DND-41 (cell line): Measurements from ENCODE around the gene POU3F2.

Experiments
- CTCF ChIP-seq: IDR thresholded peaks from 2 replicates; pipeline ENCODE4 v1.5.1; 2012; ENCODE audit warnings: borderline replicate concordance, low read length, moderate library complexity, mild to moderate bottlenecking; ENCODE audit not compliant: poor library complexity, severe bottlenecking; ENCODE audit errors: extremely low read depth
- EZH2 ChIP-seq: IDR thresholded peaks from 3 replicates; pipeline ENCODE4 v1.6.1; 2012; ENCODE audit warnings: borderline replicate concordance, low read depth, mild to moderate bottlenecking, moderate library complexity, low read length, inconsistent platforms; ENCODE audit not compliant: severe bottlenecking

GRCh38 chr6:98833057-98833306, 1.4 kb upstream of the POU3F2 start:
- TF ChIP-seq CTCF (no peak), EZH2 (no peak)
